Amniotic epithelial cell (primary cell): ENCODE measurements around the gene MYOF.
A peak's percentile ranks its signal among the peaks of the same experiment; 100 is the strongest.
"Not testable (repeated sequence)": the region's sequence is repeated elsewhere in the genome, so short reads cannot be mapped to it uniquely, and the experiment has no call there.

Source experiments
- DNase-seq: peaks from one replicate; pipeline ENCODE4 v3.0.0-alpha.2; 2010; ENCODE audit warnings: low read depth

MYOF gene

DNA sequence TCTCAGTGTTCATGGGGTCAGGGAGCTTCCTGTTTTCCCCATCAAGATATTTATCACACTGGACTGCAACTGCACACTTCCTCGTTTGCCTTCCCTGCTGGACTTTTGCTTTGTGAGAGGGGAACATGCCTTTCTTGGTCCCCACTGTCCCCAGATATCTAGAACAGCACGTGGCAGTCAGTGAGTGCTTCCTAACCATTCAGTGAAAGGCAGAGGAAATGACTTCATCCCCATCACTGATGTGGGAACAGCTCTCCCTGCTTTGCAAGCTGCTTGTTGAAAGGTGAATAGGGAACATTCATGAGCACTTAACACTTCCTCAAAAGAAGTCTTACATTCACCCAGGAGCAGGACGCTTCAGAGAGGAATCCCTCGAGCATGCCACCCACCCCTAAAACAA lies 135.4 kb downstream of the MYOF start:
- no peak for DNase-seq

DNA sequence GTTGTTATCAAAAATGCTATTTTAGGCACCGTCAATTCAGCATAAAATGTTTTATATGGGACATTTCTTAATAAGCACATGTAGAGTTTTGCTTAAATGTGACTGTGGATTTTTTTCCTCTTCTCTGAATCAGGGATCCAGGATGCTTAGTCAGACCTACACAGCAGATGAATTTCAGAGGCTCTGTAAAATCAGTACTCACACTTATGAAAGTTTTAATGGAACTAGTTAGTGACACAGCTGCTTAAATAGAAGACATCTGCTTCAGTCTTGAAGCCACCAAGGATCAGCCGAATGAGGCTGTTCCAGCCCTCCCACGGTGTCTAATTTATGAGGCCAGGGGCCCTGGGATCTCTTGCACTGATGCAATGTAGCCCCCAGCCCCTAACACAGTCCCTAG lies 136.0 kb downstream of the MYOF start:
- no peak for DNase-seq

DNA sequence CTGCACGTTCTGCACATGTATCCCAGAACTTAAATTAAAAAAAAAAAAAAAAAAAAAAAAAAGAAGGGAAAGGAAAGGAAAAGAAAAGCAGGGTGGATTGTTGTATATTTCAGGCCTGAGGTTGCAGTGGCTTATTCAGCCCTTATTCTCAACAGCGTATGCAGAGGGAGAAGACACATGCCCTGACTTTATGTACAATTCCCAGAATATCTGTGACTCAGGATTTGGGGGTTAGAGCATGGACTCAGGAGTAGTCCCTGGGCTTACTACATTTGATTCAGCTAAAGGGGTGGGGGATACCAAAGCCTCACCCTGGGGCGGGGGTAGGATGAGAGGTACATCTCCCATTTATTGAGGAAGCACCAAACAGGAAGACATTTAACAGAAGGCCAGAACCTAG lies 137.4 kb downstream of the MYOF start:
- no peak for DNase-seq

- DNase-seq = no peak
Observed at GRCh38 chr10:93342921-93343320, 139.2 kb downstream of the MYOF start.

- peak; percentile 55 for DNase-seq
Observed at GRCh38 chr10:93342366-93342765, 139.8 kb downstream of the MYOF start.

- DNase-seq = no peak
Observed at GRCh38 chr10:93337309-93337721, 144.8 kb downstream of the MYOF start.

DNA sequence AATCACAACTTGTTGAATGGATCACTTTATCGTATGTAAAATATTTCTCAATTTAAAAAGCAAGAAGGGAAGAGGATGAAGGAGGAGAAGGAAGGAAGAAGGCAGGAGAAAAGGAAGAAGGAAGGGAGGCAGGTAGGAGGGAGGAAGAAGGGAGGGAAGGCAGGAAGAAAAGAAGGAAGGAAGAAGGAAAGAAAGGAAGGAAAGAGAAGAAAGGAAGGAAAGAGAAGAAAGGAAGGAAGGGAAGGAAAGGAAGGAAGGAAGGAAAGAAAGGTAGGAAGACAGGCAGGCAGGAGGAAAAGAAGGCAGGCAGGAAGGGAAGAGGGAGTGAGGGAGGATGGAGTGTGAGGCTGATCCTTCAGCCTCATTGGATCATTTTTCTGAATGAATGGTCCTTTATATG lies 145.5 kb downstream of the MYOF start:
- no peak for DNase-seq

DNA sequence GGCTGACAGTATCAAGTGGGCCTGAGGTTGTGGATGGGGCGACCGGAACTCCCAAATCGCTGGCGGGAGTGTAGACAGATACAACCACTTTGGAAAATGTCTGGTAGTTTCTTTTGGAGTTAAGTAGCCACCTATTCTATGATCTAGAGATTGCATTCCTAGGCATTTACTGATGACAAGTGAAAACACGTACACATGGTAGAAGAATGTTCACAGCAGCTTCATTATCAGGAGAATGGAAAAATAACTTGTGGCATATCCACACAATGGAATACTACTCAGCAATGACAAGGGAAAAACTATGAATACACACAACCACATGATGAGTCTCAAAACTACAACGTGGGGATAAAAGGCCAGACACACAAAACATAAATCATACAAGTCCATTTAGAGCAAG lies 146.0 kb downstream of the MYOF start:
- DNase-seq = no peak

GRCh38 chr10:93334901-93335327 lies 147.2 kb downstream of the MYOF start:
- DNase-seq = no peak

GRCh38 chr10:93334181-93334580 lies 148.0 kb downstream of the MYOF start:
- DNase-seq = no peak

GRCh38 chr10:93333278-93333978 lies 148.7 kb downstream of the MYOF start:
- no peak for DNase-seq

DNA sequence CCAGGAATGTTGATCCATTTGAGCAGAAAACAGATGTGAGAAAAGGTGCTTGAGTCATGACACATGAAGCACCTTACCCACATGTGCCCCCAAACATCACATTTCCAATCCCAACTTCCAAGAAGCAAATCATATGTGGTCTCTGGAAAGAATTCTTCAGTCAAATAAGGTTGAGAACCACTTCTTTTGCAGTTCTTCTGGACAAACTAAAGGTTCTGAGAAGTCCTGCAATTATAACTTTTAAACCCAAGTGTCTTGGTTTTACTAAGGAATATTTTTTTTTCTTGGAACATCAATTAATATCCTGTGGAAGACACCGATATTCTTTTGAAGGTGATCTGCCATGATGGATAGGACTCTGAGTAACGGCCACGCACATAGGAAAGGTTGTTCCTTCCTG lies 151.3 kb downstream of the MYOF start:
- DNase-seq = no peak

DNA sequence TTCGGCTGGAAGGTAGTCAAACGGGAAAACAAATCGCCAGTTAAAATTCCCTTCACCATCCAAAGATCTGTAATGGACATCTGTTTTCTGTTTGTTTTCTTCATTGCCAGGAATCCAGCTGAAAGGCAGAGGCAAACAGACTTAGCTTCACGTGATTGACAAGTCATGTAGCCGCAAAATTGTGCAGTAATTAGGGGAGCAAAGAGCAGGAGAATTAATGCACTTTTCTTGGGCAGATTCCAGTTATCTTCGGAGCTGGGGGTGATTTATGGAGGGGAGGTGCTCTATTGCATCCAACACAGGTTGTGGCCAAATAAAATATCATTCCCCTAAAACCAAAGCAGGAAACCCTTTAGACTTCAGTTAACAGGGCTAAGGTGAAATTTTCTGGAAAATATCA lies 162.2 kb downstream of the MYOF start:
- no peak for DNase-seq

DNA sequence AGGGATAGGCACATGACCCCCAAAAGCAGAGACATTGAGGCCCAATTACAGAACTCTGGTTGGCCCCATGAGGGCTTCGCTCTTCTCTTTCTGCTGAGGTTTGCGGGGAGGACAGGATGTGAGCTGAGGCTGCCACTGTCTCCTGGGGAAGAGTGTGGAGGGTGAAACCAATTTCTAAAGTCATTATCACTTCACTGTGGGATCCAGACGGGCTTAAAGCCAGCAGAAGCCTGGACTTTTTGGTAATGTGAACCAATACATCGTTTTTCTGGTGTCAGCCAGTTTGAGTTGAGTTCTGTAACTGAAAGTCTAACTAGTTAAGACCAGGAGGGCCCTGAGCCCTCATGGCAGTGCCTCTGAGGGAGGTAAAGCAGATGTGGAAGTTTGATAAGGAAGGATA lies 163.0 kb downstream of the MYOF start:
- DNase-seq = no peak

GRCh38 chr10:93315246-93315645 lies 166.9 kb downstream of the MYOF start:
- DNase-seq = no peak

DNA sequence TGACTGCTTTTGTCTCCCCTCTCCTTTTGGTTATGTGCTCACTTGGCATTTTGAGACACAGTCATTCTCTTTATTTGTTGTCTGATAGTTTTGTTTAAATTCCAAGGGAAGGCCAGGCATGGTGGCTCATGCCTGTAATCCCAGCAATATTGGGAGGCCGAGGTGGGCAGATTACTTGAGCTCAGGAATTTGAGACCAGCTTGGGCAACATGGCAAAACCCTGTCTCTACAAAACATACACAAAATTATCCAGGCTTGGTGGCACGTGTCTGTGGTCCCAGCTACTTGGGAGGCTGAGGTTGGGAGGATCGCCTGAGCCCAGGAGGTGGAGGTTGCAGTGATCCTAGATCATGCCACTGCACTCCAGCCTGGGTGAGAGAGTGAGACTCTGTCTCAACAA lies 167.5 kb downstream of the MYOF start:
- DNase-seq = not testable (repeated sequence)

DNA sequence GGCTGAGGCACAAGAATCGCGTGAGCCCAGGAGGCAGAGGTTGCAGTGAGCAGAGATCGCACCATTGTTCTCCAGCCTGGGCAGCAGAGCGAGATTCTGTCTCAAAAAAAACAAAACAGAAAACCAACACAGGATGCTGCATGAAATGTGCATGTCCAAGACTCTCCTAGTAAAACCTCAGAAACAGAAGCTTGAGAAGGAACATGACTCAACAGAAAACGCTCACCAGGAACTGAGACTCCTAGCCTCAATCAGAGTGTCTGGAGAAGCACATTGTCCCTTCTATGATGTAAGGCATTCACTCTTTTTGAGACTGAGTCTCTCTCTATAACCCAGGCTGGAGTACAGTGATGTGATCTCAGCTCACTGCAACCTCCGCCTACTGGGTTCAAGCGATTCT lies 168.3 kb downstream of the MYOF start:
- DNase-seq = no peak

DNA sequence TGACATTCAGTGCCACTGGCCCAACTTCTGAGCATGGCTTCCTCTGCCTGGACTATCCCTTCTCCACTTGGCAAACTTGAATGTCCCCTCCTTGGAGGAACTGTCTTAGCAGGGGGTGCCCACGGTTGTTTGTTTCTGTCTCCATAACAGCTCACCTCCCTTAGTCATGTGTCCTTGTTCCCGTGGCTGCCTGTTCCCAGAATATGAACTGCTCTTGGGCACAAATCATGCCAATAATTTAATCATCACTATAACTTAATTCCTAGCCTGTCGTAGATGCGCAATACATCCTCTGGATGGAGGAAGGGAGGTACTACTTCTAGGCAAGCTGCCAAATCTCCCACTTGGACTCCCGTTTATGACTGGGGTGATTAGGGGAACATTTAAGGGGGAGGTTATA lies 173.1 kb downstream of the MYOF start:
- DNase-seq = peak; percentile 39

DNA sequence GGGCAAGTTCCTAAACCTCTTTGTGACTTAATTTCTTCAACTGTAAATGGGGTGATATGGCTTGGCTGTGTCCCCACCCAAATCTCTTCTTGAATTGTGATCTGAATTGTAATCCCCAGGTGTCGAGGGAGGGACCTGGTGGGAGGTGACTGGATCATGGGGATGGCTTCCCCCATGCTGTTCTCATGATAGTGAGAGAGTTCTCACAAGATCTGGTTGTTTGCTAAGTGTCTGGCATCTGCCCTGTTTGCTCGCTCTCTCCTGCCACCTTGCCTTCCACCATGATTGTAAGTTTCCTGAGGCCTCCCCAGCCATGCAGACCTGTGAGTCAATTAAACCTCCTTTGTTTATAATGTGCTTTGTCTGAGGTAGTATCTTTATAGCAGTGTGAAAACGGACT lies 177.0 kb downstream of the MYOF start:
- no peak for DNase-seq

- DNase-seq = no peak
Observed at GRCh38 chr10:93300981-93301380, 181.2 kb downstream of the MYOF start.

DNA sequence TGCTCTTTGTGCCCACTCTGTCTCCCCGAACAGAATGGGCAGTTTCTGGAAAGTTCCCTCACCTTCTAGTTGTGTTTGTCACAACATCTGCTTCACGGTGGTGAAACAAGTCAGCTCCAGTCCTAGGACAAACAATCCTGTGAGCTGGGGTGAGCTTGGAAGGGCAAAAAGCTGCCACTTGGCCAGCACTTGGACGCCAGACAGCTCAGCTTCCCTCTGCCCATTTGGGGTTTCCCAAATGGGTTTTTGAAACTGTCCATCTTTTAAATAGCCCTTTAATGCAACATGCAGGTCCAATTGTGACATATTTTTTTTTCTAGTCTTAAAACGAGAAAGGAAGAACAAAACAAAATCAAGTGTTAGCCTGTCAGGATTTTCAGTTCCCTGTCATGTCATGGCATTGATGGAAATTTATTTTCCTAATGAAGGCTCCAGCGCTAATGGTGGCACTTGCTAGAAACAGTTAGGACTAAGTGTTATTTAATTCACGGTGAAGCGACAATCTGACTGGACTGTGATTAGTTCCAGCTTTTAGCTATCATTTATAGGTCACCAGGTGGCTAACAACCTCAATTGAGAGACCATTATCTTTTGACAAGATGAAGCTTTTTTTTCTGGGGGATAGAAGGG lies 181.7 kb downstream of the MYOF start:
- DNase-seq = no peak

DNA sequence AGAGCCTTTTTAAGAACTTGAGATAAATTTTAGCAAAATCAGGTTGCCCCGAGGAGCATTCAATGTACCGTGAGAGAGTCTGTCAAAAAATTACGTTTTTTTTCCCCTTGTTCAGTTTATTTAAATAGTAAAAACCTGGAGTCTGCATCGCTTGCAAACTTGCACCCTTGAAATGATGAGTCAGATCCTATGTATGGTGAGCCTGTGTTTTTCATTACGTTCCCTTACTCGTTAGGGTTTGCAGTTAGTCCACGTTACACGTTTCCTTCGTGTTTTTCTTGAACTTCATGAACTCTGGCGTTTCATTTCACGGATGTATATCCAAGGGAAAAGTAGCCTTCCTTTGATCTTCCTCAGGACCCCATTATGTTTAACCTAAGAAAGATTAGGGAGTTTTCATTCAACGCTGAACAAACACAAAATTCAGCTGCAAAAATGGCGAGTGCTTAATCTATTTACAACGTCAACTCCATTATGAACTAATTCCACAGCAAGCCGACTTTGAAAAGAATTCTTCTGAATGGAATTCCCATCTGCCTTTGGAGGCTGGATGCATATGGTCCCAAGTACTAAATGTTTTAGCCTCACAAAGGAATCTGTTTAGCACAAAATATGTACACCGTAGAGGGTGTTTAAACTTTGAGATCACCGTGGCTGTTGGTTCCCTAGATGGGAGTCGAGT lies 182.4 kb downstream of the MYOF start:
- DNase-seq = peak; percentile 48

- no peak for DNase-seq
Observed at GRCh38 chr10:93299195-93299594, 182.9 kb downstream of the MYOF start.
